Endothelial cell (in vitro differentiated cells): Measurements from ENCODE around the gene TMEM271. TPM values are rescaled to one million over a fixed set of nuclear protein-coding genes. Genes with fewer than 3 reads are reported as not detected.

ENCODE experiments used
- DNase-seq: peaks from one replicate; pipeline ENCODE4 v3.0.0; 2021; ENCODE audit warnings: low spot score
- H3K27ac Mint-ChIP-seq: one replicate; pipeline ENCODE4 v1.8.0; 2021; ENCODE audit warnings: mixed read lengths, inconsistent platforms; ENCODE audit not compliant: unreplicated experiment
- H3K27me3 Mint-ChIP-seq: one replicate; pipeline ENCODE4 v1.8.0; 2021; ENCODE audit warnings: mild to moderate bottlenecking, moderate library complexity, mixed read lengths, inconsistent platforms; ENCODE audit not compliant: unreplicated experiment
- H3K36me3 Mint-ChIP-seq: one replicate; pipeline ENCODE4 v1.8.0; 2021; ENCODE audit warnings: mild to moderate bottlenecking, low read depth, mixed read lengths, inconsistent platforms; ENCODE audit not compliant: unreplicated experiment
- H3K4me1 Mint-ChIP-seq: one replicate; pipeline ENCODE4 v1.8.0; 2021; ENCODE audit warnings: mild to moderate bottlenecking, mixed read lengths, inconsistent platforms; ENCODE audit not compliant: unreplicated experiment
- H3K4me3 Mint-ChIP-seq: one replicate; pipeline ENCODE4 v1.8.0; 2021; ENCODE audit warnings: mild to moderate bottlenecking, mixed read lengths, inconsistent platforms; ENCODE audit not compliant: unreplicated experiment
- H3K9me3 Mint-ChIP-seq: one replicate; pipeline ENCODE4 v1.8.0; 2021; ENCODE audit warnings: mixed read lengths, inconsistent platforms; ENCODE audit not compliant: unreplicated experiment
- total RNA-seq: library from RNA; stranded (reverse); fragmentation: NEBNext Ultra II Directional; extraction: Animal tissue kit (Norgen Biotek cat#: 25700); gene quantifications from one replicate; pipeline ENCODE4 v1.2.1, GENCODE V29; 2021; ENCODE audit not compliant: unreplicated experiment
- TF ChIP-seq, protein P1 (sequence below): fragments of 200-600 bp; sonication (generic); IDR thresholded peaks from one replicate; pipeline ENCODE4 v1.5.0; 2021; ENCODE audit warnings: antibody characterized with exemption; ENCODE audit not compliant: unreplicated experiment

Gene TMEM271
- total RNA-seq, 1 donor from 2014 or later = not detected

GRCh38 chr4:620201-620600 is 44.1 kb upstream of the TMEM271 start:
- H3K4me3 Mint-ChIP-seq = peak overlapping the region; percentile 82
- TF ChIP-seq, protein P1, sequence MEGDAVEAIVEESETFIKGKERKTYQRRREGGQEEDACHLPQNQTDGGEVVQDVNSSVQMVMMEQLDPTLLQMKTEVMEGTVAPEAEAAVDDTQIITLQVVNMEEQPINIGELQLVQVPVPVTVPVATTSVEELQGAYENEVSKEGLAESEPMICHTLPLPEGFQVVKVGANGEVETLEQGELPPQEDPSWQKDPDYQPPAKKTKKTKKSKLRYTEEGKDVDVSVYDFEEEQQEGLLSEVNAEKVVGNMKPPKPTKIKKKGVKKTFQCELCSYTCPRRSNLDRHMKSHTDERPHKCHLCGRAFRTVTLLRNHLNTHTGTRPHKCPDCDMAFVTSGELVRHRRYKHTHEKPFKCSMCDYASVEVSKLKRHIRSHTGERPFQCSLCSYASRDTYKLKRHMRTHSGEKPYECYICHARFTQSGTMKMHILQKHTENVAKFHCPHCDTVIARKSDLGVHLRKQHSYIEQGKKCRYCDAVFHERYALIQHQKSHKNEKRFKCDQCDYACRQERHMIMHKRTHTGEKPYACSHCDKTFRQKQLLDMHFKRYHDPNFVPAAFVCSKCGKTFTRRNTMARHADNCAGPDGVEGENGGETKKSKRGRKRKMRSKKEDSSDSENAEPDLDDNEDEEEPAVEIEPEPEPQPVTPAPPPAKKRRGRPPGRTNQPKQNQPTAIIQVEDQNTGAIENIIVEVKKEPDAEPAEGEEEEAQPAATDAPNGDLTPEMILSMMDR = no peak
- no peak for DNase-seq

GRCh38 chr4:617644-618641 is 41.8 kb upstream of the TMEM271 start:
- peaks cover 3% of the 10 kb centered on the region for H3K36me3 Mint-ChIP-seq
- H3K4me1 Mint-ChIP-seq = peaks cover 19% of the 10 kb centered on the region
- no peaks in the 10 kb centered on the region for H3K9me3 Mint-ChIP-seq
- TF ChIP-seq, protein P1 = no peak
- H3K27ac Mint-ChIP-seq = no peak overlapping the region
- H3K4me3 Mint-ChIP-seq = no peak overlapping the region
- DNase-seq = no peak
- peaks cover 11% of the 10 kb centered on the region for H3K27me3 Mint-ChIP-seq

More at GRCh38 chr4:620201-620600, 44.1 kb upstream of the TMEM271 start:
- Mint-ChIP-seq H3K27me3 (peaks cover 17% of the 10 kb centered on the region), H3K27ac (peak overlapping the region; percentile 68), H3K9me3 (no peaks in the 10 kb centered on the region), H3K4me1 (peaks cover 20% of the 10 kb centered on the region), H3K36me3 (peaks cover 3% of the 10 kb centered on the region)

DNA sequence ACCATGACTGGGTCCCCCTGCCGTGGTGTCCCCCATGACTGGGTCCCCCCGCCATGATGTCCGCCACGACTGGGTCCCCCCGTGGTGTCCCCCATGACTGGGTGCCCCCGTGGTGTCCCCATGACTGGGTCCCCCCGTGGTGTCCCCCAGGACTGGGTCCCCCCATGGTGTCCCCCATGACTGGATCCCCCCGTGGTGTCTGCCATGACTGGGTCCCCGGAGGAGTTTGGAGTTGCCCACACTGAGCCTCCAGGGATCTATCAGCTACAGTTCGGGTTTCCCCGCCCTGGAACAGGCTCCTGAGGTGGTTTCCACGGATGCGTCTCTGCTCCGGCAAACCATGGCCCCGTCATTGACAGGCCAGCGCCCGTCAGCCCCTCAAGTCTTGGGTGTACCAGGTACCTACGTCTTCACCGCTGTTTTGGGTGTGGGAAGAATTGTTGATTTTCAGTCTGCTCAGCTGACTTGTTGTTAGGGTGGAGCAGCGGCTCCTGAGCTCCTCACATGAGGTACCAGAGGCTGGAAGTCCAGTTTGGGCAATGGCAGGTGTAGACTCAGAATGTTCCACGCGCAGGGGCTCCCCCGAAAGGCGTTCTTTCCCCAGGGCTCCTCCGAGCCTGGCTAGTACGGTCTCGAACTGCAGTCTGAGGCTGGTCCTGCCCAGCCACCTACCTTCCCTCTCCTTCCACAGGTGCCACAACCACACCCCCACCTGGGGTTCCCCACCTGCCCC is 41.0 kb upstream of the TMEM271 start:
- DNase-seq = no peak
- Mint-ChIP-seq H3K4me1 (peaks cover 19% of the 10 kb centered on the region), H3K9me3 (no peaks in the 10 kb centered on the region), H3K27ac (no peak overlapping the region), H3K4me3 (no peak overlapping the region), H3K27me3 (peaks cover 4% of the 10 kb centered on the region), H3K36me3 (peaks cover 2% of the 10 kb centered on the region)
- TF ChIP-seq, protein P1 = no peak

- Mint-ChIP-seq H3K27ac (peak overlapping the region; percentile 65), H3K4me1 (peaks cover 19% of the 10 kb centered on the region)
Observed at GRCh38 chr4:616091-616490, 40.0 kb upstream of the TMEM271 start.

More at GRCh38 chr4:616091-616490, 40.0 kb upstream of the TMEM271 start:
- H3K36me3 Mint-ChIP-seq = no peaks in the 10 kb centered on the region
- no peaks in the 10 kb centered on the region for H3K9me3 Mint-ChIP-seq
- H3K4me3 Mint-ChIP-seq = no peak overlapping the region
- no peak for DNase-seq
- peaks cover 3% of the 10 kb centered on the region for H3K27me3 Mint-ChIP-seq
- TF ChIP-seq, protein P1 = no peak
